NOMO-1 treated with DMSO at 0.1 percent for 48 hours (cell line): ENCODE results near the gene SLC11A2.
A peak's percentile ranks its signal among the peaks of the same experiment; 100 is the strongest.

ENCODE experiments used
- DNase-seq: peaks from one replicate; lab custom pipeline; 2025; ENCODE audit not compliant: unreplicated experiment; lab: John Stamatoyannopoulos, UW

SLC11A2 gene

DNA sequence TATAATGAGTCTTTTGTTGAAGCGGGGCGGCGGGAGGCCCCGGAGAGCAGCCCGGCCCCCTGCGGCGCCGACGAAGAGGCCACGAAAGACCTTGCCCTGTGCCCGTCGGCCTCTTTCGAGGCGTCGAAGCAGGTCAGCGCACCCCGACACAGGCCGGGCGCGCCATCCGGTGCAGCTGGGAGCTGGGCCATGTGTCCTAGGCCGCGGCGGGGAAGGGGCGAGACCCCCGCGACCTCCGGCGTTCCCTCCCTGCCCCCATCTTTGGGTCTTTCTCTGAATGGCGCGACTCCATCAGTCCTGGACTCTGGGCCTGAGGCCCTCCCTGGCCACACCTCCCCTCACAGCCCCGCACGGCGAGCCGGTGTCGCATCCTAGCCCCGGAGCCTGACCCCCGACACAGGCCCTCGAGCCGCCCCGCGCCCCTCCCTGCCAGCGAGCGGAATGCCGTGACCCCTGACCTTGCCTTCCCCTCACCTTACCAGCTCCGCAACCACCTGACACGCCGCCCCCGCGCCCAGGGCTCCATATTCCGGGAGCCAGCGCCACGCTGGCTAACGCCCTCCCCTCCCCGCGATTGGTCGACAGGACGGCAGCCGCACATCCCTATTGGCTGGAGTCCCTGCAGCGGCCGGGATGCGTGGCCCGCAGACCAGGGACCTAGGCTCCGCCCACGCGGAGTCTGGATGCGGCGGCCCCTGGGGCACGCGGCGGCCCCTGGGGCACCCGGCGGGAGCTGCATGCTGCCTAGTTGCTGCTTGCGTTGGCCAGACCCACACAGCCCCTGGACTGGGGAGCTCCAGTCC, at the start of gene SLC11A2:
SLC11A2 (minus strand) TSS at position 549 of the 803 bp plus-strand sequence. CDS start 15,656 bp downstream, outside the sequence.
- DNase-seq, result peak; percentile 89

DNA sequence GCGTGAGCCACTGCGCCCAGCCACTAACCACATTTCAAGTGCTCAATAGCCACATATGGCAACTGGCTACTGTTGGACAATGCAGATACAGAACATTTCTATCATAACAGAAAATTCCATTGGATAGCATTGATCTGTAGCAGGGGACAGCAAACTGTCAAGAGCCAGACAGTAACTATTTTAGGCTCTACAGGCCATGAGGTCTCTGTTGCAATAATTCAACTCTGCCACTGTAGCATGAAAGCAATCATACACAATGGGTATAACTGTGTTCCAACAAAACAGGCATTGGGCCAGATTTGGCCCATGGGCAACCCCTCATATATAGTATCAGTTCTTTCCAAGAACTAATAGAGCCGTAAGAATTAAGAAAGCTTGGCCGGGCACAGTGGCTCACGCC, 49.2 kb upstream of the SLC11A2 start:
- no peak for DNase-seq

DNA sequence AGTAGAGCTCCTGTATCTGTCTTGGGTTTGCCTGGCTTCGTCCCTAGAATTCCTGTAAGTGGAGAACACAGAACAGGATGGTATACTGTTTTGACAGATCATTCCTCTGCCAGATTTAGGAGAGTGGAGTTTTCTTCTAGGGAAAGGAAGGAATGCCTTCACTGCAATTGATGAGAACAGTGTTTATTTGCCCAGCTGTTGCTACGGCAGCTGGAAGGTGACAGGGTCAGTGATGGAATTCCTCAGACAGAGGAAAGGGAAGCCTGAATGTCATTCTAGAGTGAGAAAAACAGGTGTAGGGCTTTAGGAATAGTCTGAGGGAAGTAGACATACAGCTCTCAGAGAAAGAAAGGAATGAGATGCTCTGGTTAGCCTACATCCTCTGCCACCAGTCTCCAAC, 45.5 kb upstream of the SLC11A2 start:
- DNase-seq, result no peak

DNA sequence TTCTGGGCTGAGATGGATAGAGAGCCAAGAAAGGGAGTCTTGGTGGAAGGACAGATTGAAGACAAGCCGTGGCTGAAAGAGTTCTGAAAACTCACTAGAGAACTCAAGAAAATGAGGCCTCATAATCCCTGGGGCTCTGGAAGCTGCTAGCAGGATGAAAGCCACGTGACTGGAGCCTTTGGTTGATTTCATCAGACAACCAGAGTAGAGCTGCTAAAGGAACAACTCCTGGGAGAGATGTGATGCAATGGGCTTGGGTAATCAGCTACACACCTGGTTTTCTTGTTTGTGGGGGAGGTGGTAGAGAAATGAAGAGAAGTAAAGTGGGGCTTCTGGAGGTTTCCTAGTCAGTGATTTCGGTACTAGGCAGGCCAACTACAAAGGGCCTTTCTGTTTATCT, 43.8 kb upstream of the SLC11A2 start:
- DNase-seq, result no peak

DNA sequence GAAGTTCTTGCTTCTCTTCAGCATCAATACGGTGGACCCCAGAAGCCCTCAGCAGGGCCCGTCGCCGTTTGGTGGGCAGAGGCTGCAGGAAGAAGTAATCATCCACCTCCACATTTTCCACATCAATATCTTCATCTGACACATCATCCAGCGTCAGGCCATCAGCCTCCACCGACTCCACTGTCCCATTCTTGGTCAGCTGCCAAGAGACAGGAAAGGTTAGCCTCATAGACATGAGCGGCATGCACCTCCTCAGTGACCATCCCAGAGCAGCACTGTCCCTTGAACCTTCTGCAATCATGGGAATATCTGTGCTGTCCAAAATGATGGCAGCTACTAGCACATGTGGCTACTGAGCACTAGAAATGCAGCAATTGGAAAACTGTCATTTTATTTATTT, 41.6 kb upstream of the SLC11A2 start:
- DNase-seq, result no peak

DNA sequence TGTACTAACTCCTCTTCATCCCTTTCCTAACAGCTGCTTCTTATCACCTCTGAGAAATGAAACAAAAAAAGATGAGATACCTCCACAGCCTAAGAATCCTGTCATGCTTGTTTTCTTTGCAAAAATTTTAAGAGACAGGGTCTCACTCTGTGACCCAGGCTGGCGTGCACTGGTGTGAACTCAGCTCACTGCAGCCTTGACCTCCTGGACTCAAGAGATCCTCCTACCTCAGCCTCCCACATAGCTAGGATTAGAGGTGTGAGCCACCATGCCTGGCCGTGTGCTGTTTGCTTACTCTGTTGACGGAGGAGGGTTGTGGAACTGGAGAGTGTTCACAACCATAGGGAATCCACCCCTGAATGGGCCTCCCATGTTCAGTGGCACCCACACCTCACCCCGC, 41.0 kb upstream of the SLC11A2 start:
- DNase-seq, result no peak

DNA sequence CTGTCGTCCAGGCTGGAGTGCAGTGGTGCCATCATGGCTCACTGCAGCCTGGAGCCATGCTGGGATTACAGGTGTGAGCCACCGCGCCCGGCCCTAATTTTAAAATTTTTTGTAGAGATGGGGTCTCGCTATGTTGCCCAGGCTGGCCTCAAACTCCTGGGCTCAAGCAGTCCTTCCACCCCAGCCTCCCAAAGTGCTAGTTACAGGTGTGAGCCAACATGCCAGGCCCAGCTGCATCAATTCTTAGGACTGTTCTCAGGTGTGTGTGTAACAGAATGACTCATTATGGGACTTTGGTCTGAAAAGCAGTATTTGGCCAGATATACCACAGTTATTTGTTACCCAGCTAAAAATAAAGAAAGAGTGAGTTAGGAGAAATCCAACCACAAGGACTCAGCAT, 39.3 kb upstream of the SLC11A2 start:
- no peak for DNase-seq

DNA sequence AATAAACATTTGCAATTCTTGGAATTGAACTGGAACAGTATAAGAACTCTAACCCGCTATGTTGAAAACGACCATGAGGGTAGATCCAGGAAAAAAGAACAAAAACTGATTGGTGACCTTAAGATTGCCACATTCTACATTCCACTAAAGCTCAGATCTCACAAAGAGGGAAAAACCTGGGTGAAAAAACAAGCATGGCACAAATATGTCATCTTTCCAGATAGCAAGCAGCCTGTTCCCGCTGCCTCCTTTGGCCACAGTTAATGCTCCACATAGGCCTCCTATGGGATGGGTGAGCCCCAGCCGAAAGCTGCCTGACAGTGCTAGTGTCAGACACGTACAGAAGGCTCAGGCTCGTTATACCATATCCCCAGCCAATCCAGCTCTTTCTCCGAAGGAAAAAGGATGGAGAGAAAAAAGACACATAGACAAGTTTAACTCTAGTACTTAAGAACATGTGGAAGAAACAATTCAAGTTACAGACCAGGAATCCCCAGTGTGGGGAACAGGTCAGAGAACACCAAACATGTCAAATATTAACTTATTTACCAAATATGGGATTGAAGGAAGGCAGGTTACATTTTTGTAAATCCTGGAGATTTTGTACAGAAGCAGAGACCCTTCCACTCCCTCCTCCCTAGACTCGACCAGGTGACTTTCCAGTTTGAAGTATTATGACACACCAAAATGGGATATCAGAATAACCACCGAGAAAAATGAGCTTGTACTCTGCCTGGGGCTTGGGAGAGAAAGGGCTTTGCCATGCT, 36.6 kb upstream of the SLC11A2 start:
- no peak for DNase-seq

DNA sequence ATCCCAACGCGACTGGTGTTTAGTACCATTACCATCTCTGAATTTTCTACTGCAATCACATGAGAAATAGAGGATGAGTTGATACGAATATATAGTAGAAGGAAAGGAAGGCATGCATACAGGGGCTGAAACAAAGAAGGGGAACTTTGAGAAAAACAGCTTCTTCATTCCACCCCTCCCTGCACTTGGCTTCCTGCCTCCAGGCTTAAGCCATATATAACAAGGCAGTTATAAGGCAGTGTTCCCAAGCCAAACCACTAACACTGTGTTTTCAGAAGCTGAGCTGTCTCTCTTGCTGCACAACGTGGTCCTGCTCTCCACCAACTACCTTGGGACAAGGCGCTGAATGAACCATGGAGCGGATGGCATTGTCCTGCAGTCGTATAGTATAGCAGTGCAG, 32.9 kb upstream of the SLC11A2 start:
- DNase-seq, result no peak

DNA sequence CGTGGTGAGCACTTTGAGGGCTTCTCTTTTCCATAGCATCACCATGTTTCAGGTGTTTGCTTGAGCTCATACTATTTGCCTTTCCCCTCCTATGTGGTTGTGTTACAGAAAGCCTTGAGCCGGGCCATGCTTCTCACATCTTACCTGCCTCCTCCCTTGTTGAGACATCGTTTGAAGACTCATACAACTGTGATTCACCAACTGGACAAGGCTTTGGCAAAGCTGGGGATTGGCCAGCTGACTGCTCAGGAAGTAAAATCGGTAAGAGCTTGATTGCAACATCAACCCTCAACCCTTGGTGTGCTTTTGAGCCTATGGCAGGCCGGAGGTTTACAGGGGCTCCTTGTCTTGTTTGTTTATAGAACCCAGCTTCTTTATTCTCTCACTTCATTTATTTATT, 30.1 kb upstream of the SLC11A2 start:
- peak; percentile 80 for DNase-seq

DNA sequence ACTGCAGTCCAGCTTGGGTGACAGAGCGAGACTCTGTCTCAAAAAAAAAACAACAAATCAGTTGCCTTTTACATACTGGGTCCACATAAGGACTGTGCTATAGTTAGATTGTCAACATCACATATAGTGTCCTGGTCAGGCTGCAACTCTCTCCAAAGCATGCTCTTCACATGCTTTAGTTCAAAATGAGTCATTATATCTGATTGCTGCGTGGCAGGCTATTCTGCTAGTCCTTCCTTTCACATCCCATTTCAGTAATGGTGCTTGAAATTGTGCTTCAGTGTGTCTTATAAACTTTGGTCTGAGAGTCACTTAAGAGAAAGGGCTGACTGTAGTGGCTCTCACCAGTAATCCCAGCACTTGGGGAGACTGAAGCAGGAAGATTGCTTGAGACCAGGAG, 28.9 kb upstream of the SLC11A2 start:
- no peak for DNase-seq

DNA sequence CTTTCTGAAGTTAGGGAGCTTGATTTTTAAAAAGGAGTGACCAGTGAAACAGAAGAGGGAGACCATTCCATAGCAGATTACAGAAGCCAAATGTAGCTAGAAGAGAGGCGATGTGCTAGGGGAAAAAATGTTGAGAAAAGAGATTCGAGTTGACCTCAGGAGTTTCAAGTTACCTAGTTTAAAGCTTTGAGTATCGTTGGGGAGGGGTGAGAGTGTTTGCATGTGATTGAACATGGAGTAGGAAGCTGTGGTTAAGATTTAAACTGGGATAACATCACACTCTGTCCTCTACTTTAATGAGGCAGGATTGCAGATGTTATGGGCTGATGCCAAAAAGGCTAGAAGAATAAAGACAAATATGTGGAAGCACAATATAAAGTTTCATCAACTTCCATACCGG, 25.6 kb upstream of the SLC11A2 start:
- no peak for DNase-seq

DNA sequence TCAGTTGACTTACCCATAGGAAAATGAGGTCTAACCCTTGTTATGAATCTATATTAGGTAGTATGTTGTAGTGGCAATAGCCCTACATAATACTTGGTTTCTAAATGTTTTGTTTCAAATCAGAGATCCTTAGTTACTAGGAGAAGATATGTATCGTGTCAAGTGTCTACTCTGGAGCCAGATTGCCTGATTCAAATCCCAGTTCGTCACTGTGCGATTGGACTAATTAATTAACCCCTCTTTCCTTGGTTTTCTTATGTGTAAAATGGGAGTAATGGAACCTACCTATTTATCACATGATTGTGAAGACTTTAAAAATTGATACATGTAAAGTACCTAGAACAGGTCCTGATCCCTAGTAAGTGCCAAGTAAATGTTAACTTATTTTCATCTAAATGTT, 23.3 kb upstream of the SLC11A2 start:
- DNase-seq, result no peak

DNA sequence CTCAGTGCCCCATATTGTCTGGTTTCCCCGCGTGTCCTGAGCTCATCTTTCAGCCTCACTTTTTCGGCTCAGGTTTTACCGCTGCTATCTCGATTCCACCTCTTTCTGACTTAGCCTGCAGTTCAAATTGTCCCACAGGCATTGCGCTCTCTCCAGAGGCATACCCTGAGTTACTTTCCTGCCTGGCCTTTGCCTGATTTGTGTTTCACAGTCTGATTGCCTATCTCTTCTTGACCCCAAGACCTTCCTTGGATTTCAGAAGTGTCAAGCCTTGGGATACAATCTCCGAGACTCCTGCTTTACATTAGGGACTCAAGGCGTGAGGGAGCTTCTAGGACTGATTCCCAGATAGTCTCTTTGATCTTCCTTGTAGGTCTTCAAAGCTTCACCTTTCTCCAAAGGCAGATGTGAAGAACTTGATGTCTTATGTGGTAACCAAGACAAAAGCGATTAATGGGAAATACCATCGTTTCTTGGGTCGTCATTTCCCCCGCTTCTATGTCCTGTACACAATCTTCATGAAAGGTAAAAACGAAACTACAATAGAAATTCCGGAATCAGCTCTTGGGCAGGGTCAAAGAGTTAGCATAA, 22.6 kb upstream of the SLC11A2 start:
- no peak for DNase-seq

DNA sequence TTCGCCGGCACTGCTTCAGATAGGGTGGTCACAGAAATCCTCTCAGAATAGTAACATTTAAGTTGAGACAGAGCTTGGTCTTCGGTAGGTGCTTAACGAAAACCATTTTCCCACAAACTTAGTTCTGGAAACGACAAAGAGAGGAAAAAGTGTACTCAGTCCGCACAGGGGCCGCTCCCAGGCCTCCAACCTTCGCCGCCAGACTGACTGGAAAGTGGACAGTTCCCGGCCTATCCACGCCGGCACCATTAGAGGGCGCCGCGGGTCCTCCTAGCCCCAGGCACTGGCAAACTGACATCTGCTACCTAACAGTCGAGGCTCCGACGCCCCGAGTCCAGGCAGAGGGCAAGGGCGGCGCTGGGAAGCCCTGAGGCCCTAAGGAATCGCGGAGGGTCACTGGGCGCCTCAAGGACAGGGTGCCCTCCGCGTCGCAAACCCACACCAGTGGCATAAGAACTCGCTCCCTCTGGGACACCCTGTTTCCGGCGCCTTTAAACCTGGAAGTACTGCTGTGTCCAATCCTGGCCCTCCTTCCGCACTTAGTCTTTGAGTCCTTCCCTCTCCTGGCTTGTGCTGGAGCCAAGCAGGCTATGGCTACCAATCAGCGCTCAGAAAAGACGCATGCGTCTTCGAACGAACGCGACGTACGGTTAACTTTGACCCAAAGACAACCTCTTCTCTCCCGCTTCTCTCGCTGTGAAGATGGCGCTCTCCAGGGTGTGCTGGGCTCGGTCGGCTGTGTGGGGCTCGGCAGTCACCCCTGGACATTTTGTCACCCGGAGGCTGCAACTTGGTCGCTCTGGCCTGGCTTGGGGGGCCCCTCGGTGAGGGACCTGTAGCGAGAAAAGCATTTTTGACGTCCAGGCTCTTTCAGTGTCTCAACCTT, 21.7 kb upstream of the SLC11A2 start, which contains the start of gene LETMD1:
LETMD1 (plus strand) TSS at position 673 of the 886 bp plus-strand sequence; CDS start at position 703, 30 bp downstream.
- DNase-seq, result peak; percentile 99

DNA sequence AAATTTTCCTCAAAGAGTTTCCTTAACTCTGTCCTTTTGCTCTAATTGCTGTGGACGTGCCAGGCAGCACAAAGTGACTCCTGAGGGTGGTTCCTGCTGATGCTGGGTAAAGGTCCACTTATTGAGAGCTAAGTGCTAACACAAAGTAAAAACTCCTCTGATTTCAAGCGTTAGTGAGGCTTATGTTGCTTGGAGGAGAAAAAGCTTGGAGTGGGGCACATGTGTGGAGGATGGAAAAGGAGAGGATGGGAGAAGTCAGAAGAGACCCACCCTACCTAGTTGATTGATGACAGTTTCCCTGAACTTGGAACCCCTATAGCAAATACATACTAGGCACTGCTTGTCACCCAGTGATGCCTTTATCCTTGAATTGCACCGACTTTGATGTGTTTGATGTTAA, 10.1 kb upstream of the SLC11A2 start:
- no peak for DNase-seq

DNA sequence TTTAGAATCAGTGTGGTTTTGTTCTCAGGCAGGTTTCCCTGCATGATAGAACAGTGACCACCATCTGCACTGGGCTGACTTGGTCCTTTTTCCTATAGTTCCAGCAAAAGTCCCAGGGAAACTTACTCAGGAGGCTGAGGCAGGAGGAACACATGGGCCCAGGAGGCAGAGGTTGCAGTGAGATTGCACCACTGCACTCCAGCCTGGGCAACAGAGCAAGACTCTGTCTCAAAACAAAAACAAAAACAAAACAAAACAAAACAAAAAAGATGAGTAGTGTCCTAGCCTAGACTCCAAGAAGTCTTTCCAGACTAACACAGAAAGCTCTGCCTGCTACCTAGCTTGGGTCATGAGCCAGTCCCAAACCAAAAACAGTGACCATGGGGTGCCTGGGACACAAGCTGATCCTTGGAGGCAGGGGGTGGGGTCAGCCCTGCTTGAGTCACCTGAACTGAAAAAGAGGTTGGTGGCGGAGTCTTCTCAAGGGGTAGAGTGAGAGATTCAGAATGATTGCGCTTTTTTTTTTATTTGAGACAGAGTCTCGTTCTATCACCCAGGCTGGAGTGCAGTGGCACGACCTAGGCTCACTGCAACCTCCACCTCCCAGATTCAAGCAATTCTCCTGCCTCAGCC, 7.4 kb upstream of the SLC11A2 start:
- DNase-seq, result no peak

DNA sequence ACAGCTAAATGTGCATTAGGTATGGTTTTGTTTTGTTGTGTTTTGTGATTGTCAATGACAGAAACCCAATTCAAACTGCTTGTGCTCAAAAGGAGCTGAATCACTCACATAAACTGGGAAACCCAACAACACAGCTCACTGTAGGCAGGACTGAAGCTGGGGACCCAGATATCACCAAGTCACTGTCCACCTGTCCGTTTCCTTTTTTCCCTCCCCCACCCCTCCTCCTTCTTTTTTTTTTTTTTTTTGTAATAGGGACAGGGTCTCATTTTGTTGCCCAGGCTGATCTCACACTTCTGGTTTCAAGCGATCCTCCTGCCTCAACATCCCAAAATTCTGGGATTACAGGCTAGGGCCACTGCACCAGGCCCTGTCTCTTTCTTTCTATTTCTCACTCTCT, 6.9 kb upstream of the SLC11A2 start:
- DNase-seq, result no peak

DNA sequence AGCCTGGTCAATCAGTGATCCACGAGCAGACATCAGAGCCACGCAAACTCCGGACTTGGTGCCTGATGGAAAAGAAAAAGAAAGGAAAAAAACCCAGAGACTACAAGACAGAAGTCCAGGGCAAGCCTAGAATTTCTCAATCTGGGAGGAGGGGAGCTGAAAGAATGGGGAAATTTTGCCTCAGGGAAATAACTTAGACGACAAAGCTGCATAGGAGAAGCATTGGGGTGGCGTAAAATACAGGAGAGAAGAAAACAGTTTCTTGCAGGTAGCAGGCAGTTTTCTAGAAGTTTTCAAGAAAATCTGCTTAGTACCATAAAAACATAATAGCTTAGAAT, 2.6 kb upstream of the SLC11A2 start:
- no peak for DNase-seq

DNA sequence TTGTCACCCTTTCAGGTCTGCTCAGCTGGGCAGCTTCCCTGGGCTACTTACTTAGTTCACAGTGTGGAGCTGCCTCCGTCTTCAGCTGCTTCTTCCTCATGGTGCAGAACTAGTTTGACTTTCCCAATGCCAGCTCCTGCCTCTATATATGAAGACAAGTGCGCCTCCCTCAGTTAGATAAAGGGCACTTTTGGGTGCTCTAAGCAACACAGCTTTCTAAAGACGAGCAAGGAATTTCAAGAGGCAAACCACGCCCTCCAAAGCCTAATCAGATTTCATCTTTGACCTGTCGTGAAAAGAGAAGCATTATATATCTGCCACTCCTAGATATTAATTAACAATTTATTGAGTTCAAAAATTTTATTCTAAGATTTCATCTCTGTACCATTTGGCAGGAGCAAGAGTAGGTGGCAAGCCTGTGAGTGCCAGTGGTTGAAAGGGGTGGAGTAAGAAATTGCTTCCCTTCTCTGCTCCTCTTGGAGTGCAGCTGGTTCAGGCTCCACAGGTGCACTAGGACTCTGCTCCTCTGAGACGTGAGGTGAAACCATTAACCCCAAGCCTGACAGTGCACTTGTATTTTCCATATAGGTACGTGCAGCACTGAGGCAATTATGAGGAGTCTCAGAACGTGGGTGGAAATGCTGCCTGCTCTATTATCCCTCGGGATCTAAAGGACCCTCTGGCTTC, 2.1 kb upstream of the SLC11A2 start:
- DNase-seq, result peak; percentile 74
